ENCODE results near the gene IGF2.

DNA sequence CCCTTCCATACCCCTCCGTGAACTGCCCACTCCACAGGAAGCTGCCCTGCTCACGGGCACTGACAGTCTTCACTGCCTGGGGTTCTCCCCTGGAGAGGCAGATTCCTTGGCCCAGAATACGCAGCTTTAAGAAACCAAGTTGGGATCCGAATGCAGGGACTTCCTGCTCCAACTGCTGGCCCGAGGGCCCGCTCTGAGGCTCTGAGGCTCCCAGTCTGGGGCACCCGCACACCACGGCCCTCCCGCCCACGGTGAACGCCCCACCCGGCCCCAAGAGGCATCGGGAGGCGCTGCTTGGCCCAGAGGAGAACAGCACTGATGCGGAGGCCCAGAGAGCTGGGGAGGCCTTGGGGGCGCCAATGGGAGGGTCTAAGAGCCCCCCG lies 42.3 kb downstream of the IGF2 start:
- TF ChIP-seq MXI1 (conservative IDR thresholded peaks at IDR 0.05; ENCODE audit: poor library complexity, severe bottlenecking) (no peak), CTCF (IDR thresholded peaks at IDR 0.05; ENCODE audit: poor library complexity, severe bottlenecking) (no peak), POLR2AphosphoS5 (IDR thresholded peaks at IDR 0.05) (no peak), TAF1 (IDR thresholded peaks at IDR 0.05; ENCODE audit: low read depth) (no peak), REST (IDR thresholded peaks at IDR 0.05; ENCODE audit: borderline replicate concordance) (no peak), EZH2 (IDR thresholded peaks at IDR 0.05; ENCODE audit: borderline replicate concordance, insufficient read depth, low read length, poor library complexity, severe bottlenecking) (no peak), EP300 (conservative IDR thresholded peaks at IDR 0.05; ENCODE audit: poor library complexity, severe bottlenecking) (no peak), RAD21 (conservative IDR thresholded peaks at IDR 0.05) (no peak)
